Keratinocyte (primary cell): ENCODE data around the gene NADK2.

Source experiments
- EZH2 ChIP-seq: IDR thresholded peaks from one replicate; pipeline ENCODE4 v1.6.1; 2012; ENCODE audit warnings: inconsistent platforms, mild to moderate bottlenecking, low read length, moderate library complexity
- TF ChIP-seq, protein P1 (sequence below), 3 experiments: IDR thresholded peaks in 1 of 3; conservative IDR thresholded peaks in 1 of 3; optimal IDR thresholded peaks in 1 of 3; 2 replicates in 2 of 3; 3 replicates in 1 of 3; pipeline versions ENCODE3 to v1.5.1; 2011; ENCODE audit warnings: low read length in 3 of 3, mild to moderate bottlenecking in 3 of 3, moderate library complexity in 2 of 3, control low read depth in 1 of 3, inconsistent platforms in 1 of 3; ENCODE audit not compliant: insufficient read depth in 2 of 3; ENCODE audit errors: extremely low read depth in 1 of 3

- TF ChIP-seq, protein P1, sequence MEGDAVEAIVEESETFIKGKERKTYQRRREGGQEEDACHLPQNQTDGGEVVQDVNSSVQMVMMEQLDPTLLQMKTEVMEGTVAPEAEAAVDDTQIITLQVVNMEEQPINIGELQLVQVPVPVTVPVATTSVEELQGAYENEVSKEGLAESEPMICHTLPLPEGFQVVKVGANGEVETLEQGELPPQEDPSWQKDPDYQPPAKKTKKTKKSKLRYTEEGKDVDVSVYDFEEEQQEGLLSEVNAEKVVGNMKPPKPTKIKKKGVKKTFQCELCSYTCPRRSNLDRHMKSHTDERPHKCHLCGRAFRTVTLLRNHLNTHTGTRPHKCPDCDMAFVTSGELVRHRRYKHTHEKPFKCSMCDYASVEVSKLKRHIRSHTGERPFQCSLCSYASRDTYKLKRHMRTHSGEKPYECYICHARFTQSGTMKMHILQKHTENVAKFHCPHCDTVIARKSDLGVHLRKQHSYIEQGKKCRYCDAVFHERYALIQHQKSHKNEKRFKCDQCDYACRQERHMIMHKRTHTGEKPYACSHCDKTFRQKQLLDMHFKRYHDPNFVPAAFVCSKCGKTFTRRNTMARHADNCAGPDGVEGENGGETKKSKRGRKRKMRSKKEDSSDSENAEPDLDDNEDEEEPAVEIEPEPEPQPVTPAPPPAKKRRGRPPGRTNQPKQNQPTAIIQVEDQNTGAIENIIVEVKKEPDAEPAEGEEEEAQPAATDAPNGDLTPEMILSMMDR (optimal IDR thresholded peaks at IDR 0.05 in 1 of 3, IDR thresholded peaks at IDR 0.05 in 1 of 3, conservative IDR thresholded peaks at IDR 0.05 in 1 of 3; ENCODE audit: extremely low read depth in 1 of 3, insufficient read depth in 2 of 3, low read length in 3 of 3) = no peak
- no peak for TF ChIP-seq EZH2
These were observed 88.4 kb downstream of the NADK2 start for GRCh38 chr5:36153298-36153677.
